Stomach smooth muscle (tissue), 2 donors: ENCODE measurements around the gene BAG2.

Experiments
- H3K27ac ChIP-seq: one replicate; pipeline ENCODE4 v1.7.0; 2013; ENCODE audit warnings: mild to moderate bottlenecking, low read length, inconsistent platforms
- H3K27me3 ChIP-seq, 2 donors: one replicate each; pipeline ENCODE4 v1.7.0; 2013; ENCODE audit warnings: low read length in 2 of 2; ENCODE audit not compliant: insufficient read depth in 2 of 2, control insufficient read depth in 1 of 2
- H3K36me3 ChIP-seq, 2 donors: one replicate each; pipeline ENCODE4 v1.7.0; 2013; ENCODE audit warnings: low read length in 2 of 2; ENCODE audit not compliant: control insufficient read depth in 2 of 2, insufficient read depth in 2 of 2
- H3K4me1 ChIP-seq: one replicate; pipeline ENCODE4 v1.7.0; 2013; ENCODE audit warnings: low read length; ENCODE audit not compliant: control insufficient read depth, insufficient read depth
- H3K4me3 ChIP-seq, 2 donors: one replicate each; pipeline ENCODE4 v1.7.0; 2013; ENCODE audit warnings: low read length in 2 of 2
- H3K9ac ChIP-seq, 2 donors: one replicate each; pipeline ENCODE4 v1.7.0; 2013; ENCODE audit warnings: low read length in 2 of 2, mild to moderate bottlenecking in 1 of 2
- H3K9me3 ChIP-seq, 2 donors: one replicate each; pipeline ENCODE4 v1.7.0; 2013; ENCODE audit warnings: low read length in 2 of 2; ENCODE audit not compliant: control insufficient read depth in 2 of 2
- donor health status: healthy.
- donor health status: Pancreatic carcinoma.

The BAG2 gene

GRCh38 chr6:57201718-57202117, 29.6 kb downstream of the BAG2 start:
- Histone ChIP-seq H3K36me3 (no peaks in the 10 kb centered on the region), H3K9ac (no peak overlapping the region), H3K4me1 (peaks cover 3% of the 10 kb centered on the region), H3K27me3 (no peaks in the 10 kb centered on the region), H3K27ac (no peak overlapping the region), H3K4me3 (no peak overlapping the region), H3K9me3 (no peaks in the 10 kb centered on the region)

- H3K36me3 ChIP-seq: no peaks in the 10 kb centered on the region
- H3K27me3 ChIP-seq: no peaks in the 10 kb centered on the region
- peaks cover 3% of the 10 kb centered on the region for H3K4me1 ChIP-seq
- no peak overlapping the region for H3K9ac ChIP-seq
- H3K27ac ChIP-seq: no peak overlapping the region
- H3K9me3 ChIP-seq: no peaks in the 10 kb centered on the region
- H3K4me3 ChIP-seq: no peak overlapping the region
Observed at GRCh38 chr6:57205550-57206328, 33.6 kb downstream of the BAG2 start.

- Histone ChIP-seq H3K36me3 (no peaks in the 10 kb centered on the region), H3K4me1 (peaks cover 3% of the 10 kb centered on the region), H3K27ac (no peak overlapping the region), H3K9me3 (no peaks in the 10 kb centered on the region), H3K4me3 (no peak overlapping the region), H3K27me3 (no peaks in the 10 kb centered on the region), H3K9ac (no peak overlapping the region)
Observed at GRCh38 chr6:57207141-57207540, 35.0 kb downstream of the BAG2 start.

- H3K36me3 ChIP-seq: no peaks in the 10 kb centered on the region
- no peaks in the 10 kb centered on the region for H3K9me3 ChIP-seq
Observed at GRCh38 chr6:57207872-57208271, 35.7 kb downstream of the BAG2 start.

GRCh38 chr6:57209030-57209429, 36.9 kb downstream of the BAG2 start:
- Histone ChIP-seq H3K4me1 (peaks cover 7% of the 10 kb centered on the region), H3K36me3 (no peaks in the 10 kb centered on the region)

More at GRCh38 chr6:57207872-57208271, 35.7 kb downstream of the BAG2 start:
- no peak overlapping the region for H3K4me3 ChIP-seq
- H3K27me3 ChIP-seq: no peaks in the 10 kb centered on the region
- no peak overlapping the region for H3K27ac ChIP-seq
- H3K4me1 ChIP-seq: peaks cover 3% of the 10 kb centered on the region
- H3K9ac ChIP-seq: no peak overlapping the region

GRCh38 chr6:57210060-57210459, 37.9 kb downstream of the BAG2 start:
- peak overlapping the region in 1 of 2 donors; percentile 2 for H3K9ac ChIP-seq
- H3K27ac ChIP-seq: no peak overlapping the region
- peaks cover 11% of the 10 kb centered on the region for H3K4me1 ChIP-seq
- no peaks in the 10 kb centered on the region for H3K27me3 ChIP-seq
- no peaks in the 10 kb centered on the region for H3K36me3 ChIP-seq
- no peaks in the 10 kb centered on the region for H3K9me3 ChIP-seq
- H3K4me3 ChIP-seq: no peak overlapping the region

More at GRCh38 chr6:57209030-57209429, 36.9 kb downstream of the BAG2 start:
- H3K27me3 ChIP-seq: no peaks in the 10 kb centered on the region
- no peak overlapping the region for H3K9ac ChIP-seq
- H3K9me3 ChIP-seq: no peaks in the 10 kb centered on the region
- H3K4me3 ChIP-seq: no peak overlapping the region
- H3K27ac ChIP-seq: no peak overlapping the region

GRCh38 chr6:57215260-57215659, 43.1 kb downstream of the BAG2 start:
- Histone ChIP-seq H3K27ac (no peak overlapping the region), H3K36me3 (no peaks in the 10 kb centered on the region), H3K4me3 (no peak overlapping the region), H3K27me3 (no peaks in the 10 kb centered on the region), H3K9ac (no peak overlapping the region), H3K9me3 (no peaks in the 10 kb centered on the region), H3K4me1 (peaks cover 8% of the 10 kb centered on the region)

- peak overlapping the region; percentile 6 for H3K27ac ChIP-seq
- H3K4me3 ChIP-seq: no peak overlapping the region
- H3K9me3 ChIP-seq: no peaks in the 10 kb centered on the region
- no peaks in the 10 kb centered on the region for H3K27me3 ChIP-seq
- no peaks in the 10 kb centered on the region for H3K36me3 ChIP-seq
- H3K9ac ChIP-seq: no peak overlapping the region
- H3K4me1 ChIP-seq: peaks cover 8% of the 10 kb centered on the region
Observed at GRCh38 chr6:57216235-57217101, 44.3 kb downstream of the BAG2 start.

DNA sequence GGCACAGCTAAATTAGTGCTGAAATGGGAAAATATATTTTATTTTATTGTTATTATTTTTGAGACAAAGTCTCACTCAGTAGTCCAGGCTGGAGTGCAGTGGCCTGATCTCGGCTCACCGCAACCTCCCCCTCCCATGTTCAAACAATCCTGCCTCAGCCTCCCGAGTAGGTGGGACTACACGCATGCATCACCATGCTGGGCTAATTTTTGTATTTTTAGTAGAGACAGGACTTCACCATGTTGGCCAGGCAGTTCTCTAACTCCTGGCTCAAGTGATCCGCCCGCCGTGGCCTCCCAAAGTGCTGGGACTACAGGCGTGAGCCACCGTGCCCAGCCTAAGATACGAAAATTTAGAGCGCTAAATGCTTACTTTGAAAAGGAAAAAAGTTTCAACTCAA, 45.1 kb downstream of the BAG2 start:
- Histone ChIP-seq H3K27ac (no peak overlapping the region), H3K9ac (no peak overlapping the region), H3K27me3 (no peaks in the 10 kb centered on the region), H3K36me3 (no peaks in the 10 kb centered on the region), H3K4me3 (no peak overlapping the region), H3K4me1 (peaks cover 8% of the 10 kb centered on the region), H3K9me3 (no peaks in the 10 kb centered on the region)

- Histone ChIP-seq H3K36me3 (no peaks in the 10 kb centered on the region), H3K4me3 (peak overlapping the region; percentile 72 to 88), H3K9ac (no peak overlapping the region), H3K4me1 (no peaks in the 10 kb centered on the region), H3K9me3 (no peaks in the 10 kb centered on the region), H3K27ac (no peak overlapping the region), H3K27me3 (no peaks in the 10 kb centered on the region)
Observed at GRCh38 chr6:57220083-57220703, 48.1 kb downstream of the BAG2 start.
